HG02938 (cell line): ENCODE measurements around the gene SLC9A3.
"Not testable (repeated sequence)": the region's sequence is repeated elsewhere in the genome, so short reads cannot be mapped to it uniquely, and the experiment has no call there.

ENCODE experiments used
- ATAC-seq: cut with Tn5 transposase; IDR thresholded peaks from one replicate; pipeline ENCODE4 v1.9.1; 2021; ENCODE audit warnings: mild to moderate bottlenecking, moderate library complexity; ENCODE audit not compliant: unreplicated experiment

The SLC9A3 gene

GRCh38 chr5:511476-511875 lies 12.8 kb downstream of the SLC9A3 start:
- no peak for ATAC-seq

- ATAC-seq: no peak
These were observed 13.7 kb downstream of the SLC9A3 start for GRCh38 chr5:510521-510920.

DNA sequence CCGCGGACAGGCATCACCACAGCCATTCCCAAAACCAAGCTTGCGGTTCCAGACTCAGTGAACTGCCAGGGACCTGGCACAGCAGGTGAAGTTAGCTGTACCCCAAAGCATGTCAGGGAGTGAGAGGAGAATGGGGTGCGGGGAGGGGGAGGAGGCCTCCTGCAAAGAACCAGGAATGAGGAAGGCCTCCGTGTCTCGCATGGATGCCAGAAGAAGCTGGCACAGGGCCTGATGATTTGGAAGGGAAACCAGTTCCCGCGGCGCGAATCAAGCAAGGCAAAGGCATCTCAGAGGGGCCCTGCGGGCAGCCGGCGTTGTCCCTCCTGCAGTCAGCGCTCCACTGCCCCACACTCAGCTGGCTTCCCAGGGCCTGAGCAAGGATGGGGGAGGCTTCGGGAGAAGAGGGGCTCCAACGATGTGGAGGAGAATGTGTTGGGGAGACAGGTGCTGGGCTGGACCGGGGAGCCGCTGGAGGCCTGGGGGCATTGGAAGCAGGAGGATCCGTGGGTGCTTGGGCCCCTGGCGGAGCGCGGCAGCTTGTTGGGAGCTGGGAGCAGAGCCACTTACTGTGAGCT lies 14.6 kb downstream of the SLC9A3 start:
- no peak for ATAC-seq

DNA sequence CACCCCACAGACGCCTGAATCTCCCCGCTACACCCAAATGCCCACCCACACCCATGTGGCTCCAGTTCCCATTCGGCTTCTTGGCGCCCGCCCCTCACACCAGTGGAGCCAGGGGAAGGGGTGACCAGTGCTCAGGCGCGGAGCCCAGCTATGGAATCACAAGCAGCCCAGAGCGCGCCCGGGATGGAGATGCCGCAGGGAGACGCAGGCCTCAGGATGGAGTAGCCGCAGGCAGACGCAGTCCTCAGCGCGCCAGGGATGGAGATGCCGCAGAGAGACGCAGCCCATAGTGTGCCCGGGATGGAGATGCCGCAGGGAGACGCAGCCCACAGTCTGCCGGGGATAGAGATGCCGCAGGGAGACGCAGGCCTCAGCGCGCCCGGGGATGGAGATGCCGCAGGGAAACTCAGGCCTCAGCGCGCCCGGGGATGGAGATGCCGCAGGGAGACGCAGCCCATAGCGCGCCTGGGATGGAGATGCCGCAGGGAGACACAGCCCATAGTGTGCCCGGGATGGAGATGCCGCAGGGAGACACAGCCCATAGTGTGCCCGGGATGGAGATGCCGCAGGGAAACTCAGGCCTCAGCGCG lies 16.2 kb downstream of the SLC9A3 start:
- ATAC-seq: not testable (repeated sequence)

DNA sequence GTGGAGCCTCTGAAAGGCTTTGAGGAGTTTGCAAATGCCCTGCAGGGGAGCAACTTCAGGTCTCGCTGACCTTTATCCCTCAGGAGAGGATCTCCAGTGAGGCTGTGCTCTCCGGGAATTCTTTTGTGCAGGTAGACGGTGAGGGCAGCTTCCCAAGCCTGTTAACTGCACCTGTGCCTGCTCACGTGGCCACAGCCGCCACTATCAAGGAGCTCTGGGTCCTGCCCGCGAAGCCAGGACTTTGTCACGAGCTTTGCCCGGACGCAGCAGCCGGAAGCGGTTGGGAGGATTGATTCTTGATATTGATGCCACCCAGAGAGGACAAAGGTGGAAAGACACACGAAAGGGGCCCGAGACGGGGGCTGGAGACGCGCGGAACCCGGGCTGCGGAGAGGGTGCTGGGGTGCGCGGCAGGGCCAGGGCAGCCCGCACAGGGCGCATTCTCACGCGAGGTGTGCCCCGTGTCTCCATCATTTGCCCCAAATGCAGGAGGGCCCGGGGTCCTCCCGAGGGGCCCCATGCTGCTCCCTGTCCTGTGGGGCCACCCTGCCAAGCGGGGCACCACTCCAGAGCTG lies 18.2 kb downstream of the SLC9A3 start:
- ATAC-seq: no peak

DNA sequence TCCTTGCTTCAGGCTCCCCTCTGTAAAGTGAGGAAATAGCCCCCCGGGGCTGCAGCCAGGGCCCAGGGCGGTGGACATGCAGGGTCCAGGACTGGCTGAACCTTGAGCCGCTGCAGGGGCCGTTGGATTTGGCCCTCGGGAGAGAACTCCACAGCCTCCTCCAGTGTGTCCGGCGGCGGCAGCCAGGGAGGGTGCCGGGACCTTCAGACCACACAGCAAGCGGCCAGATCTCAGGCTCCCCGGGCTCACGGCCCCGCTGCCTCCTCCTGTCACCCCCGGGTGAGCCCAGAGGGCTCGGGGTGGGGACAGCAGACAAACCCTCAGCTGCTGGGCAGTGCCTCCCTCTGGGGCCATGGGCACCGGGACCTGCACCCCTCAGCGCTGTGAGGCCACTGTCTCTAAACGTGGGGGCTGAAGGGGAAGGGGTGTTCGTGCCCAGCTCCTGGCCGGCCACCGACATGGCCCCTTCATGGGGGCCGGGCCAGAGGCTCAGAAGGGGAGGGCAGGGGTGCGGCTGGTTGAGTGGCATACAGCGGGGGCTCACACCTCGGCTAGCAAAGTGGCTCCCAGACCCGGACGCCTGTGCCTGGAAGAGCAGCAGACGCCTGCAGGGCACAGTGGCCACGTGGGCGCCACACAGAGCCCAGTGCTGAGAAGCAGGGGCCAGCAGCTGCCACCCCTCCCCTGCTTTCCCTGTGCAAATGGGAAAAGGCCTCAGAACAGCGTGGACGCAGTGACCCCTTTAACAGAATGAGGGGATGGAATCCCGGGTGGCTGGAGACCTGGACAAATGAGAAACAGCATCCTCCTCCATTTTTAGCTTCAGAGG lies 19.7 kb downstream of the SLC9A3 start:
- ATAC-seq: no peak

GRCh38 chr5:502325-503079 lies 21.7 kb downstream of the SLC9A3 start:
- ATAC-seq: no peak

DNA sequence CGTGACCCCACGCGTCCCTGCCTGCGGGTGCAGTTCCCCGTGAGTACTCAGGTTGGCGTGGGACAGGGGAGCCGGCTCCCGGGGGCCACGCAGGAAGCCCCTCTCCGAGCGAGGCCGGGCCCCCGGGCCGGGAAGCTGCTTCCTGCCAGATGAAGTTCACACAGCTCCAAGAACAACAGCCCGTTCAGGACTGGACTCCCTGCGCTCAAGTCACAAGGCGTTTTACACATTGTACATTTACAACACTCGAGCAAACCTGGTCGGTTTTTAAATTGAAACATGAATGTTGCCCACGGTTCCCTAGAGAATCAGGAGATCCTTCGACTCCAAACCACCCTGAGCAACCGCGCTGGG lies 22.4 kb downstream of the SLC9A3 start:
- no peak for ATAC-seq

DNA sequence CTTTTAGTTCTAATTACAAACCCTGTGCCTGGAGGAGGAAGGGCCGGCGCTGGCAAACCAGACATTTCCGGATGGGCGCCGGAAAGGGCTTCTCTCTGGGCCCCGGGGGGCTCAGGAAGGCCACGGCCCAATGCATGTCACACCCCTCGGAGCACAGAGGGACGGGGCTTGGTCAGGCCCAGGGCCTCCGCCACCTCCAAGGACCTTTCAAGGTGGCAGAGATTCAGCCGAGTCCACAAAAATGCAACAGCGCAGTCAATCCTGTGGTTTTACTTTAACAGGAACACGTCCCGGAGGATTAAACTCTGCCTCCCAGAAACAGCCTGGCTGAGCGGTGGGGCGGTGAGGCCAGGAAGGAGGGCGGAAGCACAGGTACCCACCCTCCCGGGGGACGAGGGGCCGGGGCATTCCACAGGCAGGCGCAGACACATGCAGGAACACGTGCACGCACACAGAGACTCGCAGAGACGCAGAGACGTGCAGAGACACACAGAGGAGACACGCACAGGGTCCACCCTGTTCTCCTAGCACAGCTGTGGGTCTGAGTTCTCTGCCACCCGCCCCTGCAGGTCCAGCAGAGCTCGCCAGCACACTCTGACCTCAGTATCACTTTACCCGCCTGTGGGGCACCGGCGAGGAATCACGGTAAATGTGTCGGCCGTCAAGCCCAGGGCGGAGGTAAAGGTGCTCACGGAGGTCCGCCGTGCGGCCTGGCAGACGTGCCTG lies 23.0 kb downstream of the SLC9A3 start:
- no peak for ATAC-seq

GRCh38 chr5:500491-500890 lies 23.8 kb downstream of the SLC9A3 start:
- ATAC-seq: no peak

DNA sequence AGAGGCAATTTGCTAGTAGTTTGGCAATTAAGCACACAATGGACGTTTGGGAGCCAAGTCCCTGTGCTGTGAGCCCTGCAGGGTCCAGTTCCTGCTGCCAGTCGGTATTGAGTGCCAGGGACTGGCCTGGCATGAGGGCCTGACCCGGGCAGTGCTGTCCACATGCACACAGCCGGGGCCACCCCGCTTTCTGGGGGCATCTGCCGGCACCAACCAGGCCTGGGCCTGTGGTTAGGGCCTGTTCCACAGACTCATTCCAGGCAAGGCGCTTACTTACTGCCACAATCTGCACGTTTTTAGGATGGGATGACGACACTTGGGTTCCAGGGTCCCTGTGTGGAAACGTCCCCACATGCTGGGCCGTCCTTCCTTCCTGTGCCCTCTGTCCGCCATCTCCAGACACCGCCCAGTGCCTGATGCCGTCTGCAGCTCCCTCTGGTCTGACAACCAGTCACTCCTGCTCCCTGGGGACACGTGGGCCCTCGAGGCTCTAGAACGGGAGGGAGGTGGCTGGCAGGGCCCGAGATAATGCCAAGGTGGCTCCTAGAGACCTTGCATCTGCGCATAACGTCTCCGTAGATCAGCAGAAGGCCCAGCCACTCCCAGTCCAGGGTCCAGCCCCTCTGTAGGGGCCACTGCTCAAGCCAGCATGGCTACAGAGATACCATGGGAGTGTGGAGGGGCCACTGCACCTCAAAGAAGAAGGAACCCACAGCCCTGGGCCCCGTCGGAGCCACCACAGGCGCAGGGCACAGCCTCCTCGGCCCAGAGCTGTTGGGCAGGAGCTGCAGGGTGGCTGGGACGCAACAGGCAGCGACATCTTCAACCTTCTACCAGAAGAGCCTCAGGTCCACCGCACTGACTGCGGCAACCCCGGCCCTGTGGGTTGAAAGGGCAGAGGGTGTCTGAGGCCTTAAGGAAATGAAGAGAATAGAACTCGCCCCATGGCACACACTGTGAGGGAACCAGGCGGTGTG lies 24.7 kb downstream of the SLC9A3 start:
- ATAC-seq: no peak

DNA sequence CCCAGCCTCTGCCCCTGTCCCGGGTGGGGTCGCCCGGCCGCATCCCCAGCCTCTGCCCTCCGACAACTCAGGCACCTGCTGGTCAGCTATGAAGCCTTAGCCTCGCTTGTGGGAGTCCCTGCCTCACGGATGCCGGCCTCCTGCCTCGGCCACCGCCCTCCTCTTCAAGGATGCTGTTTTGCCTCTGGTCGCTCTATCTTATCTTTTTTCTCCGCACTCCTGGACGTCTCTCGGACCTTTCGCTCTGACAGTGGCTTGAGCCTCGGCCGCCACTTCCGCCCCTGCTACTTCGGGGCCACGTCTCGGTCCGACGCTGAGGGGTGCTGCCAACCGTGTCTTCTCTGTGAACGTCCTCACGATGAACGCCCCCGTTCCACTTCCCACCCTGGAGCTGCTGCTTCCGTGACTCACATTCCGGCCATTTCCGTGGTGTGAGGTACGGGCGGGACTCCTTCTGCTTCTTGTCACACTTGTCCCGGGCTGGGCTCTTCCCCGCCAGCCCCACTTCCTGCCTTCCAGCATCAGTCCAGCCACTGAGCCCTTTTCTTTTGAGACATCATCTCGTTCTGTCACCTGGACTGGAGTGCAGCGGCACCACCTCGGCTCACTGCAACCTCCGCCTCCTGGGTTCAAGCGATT lies 26.3 kb downstream of the SLC9A3 start:
- ATAC-seq: no peak

- ATAC-seq: no peak
These were observed 27.1 kb downstream of the SLC9A3 start for GRCh38 chr5:497090-497700.

- ATAC-seq: no peak
These were observed 28.2 kb downstream of the SLC9A3 start for GRCh38 chr5:496028-496427.

DNA sequence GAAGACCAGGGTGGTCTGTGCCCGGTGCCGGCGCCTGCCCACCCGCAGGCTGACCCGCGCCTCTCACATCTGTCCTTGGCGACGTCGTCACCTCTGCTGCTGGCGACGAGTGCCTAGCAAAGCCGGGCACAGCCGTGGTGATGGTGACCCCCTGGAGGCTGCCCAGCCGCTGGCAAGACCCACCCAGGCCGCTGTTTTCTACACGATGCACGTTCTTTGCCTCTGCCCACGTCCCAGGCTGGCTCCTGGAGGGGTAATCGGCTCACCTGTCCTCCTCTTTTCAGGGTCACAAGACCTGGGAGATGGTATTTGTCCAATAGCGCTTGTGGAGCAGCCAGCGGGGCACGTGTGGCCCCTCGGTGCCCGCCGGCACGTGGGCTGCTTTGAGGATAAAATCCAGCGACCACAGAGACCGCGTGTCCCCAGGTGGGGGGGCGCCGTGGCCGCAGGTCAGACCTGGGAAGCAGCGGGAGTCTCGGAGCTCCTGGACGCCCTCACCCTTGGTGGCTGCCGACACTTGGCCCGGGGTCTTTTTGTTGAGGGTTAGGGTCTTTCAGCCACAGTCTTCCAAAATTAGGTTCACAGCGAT lies 29.5 kb downstream of the SLC9A3 start:
- ATAC-seq: no peak

GRCh38 chr5:493758-494157 lies 30.5 kb downstream of the SLC9A3 start:
- ATAC-seq: no peak

GRCh38 chr5:493119-493701 lies 31.0 kb downstream of the SLC9A3 start:
- no peak for ATAC-seq
